ENCODE data around the gene ZNF689.

Gene ZNF689

DNA sequence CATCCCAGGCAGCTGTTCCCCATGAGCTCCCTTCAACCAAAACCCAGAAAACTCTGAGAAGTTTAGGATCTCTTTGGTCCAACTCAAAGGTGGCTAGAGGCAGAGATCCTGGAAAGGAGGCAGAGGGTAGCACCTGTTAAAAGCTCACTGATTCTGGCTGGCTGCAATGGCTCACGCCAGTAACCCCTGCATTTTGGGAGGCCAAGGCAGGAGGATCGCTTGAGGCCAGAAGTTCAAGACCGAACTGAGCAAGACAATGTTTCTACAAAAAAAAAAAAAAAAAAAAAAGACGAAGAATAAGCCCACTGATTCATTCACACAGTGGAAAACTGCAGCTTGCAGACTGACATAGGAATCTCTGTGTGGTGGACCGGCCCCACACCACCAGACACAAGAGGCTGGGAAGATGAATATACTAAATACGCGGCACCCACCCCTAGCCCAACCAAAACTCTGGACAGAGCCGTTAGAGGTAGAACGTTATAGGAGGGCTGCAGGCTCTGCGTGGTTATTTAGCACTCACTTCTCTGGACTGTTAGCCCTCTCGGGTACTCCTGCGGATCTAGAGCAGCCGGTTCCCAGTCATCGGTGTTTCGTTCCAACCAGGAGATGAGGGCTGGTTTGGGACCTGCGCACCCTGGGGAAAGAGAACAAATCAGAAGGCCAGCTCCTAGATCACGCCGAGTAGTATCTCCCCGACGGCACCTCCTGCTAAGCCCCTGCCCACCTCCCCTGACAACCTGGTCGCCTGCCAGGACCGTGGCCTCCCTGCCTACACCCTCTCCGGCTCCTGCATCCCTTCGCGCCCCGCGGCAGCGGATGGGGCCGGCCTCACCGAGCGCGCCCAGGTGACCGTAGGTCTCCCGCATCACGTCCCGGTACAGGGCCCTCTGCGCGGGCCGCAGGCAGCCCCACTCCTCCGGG lies 925 bp downstream of the ZNF689 start:
- Histone ChIP-seq H3K27me3 (replicated peaks; ENCODE audit: insufficient read depth, low read length) (no peaks in the 10 kb centered on the region), H3K4me3 (ENCODE audit: low read length) (peak overlapping the region; percentile 95), H4K20me1 (ENCODE audit: insufficient read depth, low read length) (no peaks in the 10 kb centered on the region), H3K9me2 (replicated peaks; ENCODE audit: insufficient read depth, low read length) (no peaks in the 10 kb centered on the region), H2AFZ (ENCODE audit: low read length) (peak overlapping the region; percentile 95), H3K4me2 (ENCODE audit: low read depth, low read length) (peak overlapping the region; percentile 100), H3F3A (ENCODE audit: insufficient read depth, low read length) (no peaks in the 10 kb centered on the region), H3K27ac (ENCODE audit: low read length) (peak overlapping the region; percentile 64; the same call in 1 of the 2 replicates), H3K79me2 (ENCODE audit: low read length) (peaks cover 8% of the 10 kb centered on the region), H3K9ac (ENCODE audit: low read length) (peak overlapping the region; percentile 96), H3K4me1 (ENCODE audit: low read length) (peaks cover 3% of the 10 kb centered on the region; the same call in 1 of the 2 replicates), H3K36me3 (replicated peaks; ENCODE audit: insufficient read depth, low read length) (no peaks in the 10 kb centered on the region), H3K9me3 (replicated peaks; ENCODE audit: insufficient read depth, low read length) (no peaks in the 10 kb centered on the region)
- TF ChIP-seq EZH2 (optimal IDR thresholded peaks at IDR 0.05; ENCODE audit: low read depth, low read length) (no peak), EZH2phosphoT487 (IDR thresholded peaks at IDR 0.05; ENCODE audit: low read length) (no peak)
- TF ChIP-seq, protein P1, sequence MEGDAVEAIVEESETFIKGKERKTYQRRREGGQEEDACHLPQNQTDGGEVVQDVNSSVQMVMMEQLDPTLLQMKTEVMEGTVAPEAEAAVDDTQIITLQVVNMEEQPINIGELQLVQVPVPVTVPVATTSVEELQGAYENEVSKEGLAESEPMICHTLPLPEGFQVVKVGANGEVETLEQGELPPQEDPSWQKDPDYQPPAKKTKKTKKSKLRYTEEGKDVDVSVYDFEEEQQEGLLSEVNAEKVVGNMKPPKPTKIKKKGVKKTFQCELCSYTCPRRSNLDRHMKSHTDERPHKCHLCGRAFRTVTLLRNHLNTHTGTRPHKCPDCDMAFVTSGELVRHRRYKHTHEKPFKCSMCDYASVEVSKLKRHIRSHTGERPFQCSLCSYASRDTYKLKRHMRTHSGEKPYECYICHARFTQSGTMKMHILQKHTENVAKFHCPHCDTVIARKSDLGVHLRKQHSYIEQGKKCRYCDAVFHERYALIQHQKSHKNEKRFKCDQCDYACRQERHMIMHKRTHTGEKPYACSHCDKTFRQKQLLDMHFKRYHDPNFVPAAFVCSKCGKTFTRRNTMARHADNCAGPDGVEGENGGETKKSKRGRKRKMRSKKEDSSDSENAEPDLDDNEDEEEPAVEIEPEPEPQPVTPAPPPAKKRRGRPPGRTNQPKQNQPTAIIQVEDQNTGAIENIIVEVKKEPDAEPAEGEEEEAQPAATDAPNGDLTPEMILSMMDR (IDR thresholded peaks at IDR 0.05; ENCODE audit: low read length) = no peak
- DNase-seq = peak; percentile 37

- H3K9me2 ChIP-seq (replicated peaks; ENCODE audit: insufficient read depth, low read length) = no peaks in the 10 kb centered on the region
- H3K9ac ChIP-seq (ENCODE audit: low read length) = no peak overlapping the region
- peaks cover 8% of the 10 kb centered on the region for H3K79me2 ChIP-seq (ENCODE audit: low read length)
- H3K36me3 ChIP-seq (replicated peaks; ENCODE audit: insufficient read depth, low read length) = no peaks in the 10 kb centered on the region
- H3K4me1 ChIP-seq (ENCODE audit: low read length) = peaks cover 3% of the 10 kb centered on the region; the same call in 1 of the 2 replicates
- H2AFZ ChIP-seq (ENCODE audit: low read length) = no peak overlapping the region
- no peak for TF ChIP-seq EZH2 (optimal IDR thresholded peaks at IDR 0.05; ENCODE audit: low read depth, low read length)
- TF ChIP-seq, protein P1 (IDR thresholded peaks at IDR 0.05; ENCODE audit: low read length) = no peak
- no peak for TF ChIP-seq EZH2phosphoT487 (IDR thresholded peaks at IDR 0.05; ENCODE audit: low read length)
- no peaks in the 10 kb centered on the region for H3K9me3 ChIP-seq (replicated peaks; ENCODE audit: insufficient read depth, low read length)
- H3K27ac ChIP-seq (ENCODE audit: low read length) = no peak overlapping the region
- no peak overlapping the region for H3K4me2 ChIP-seq (ENCODE audit: low read depth, low read length)
- DNase-seq = no peak
- H3K4me3 ChIP-seq (ENCODE audit: low read length) = no peak overlapping the region
- H4K20me1 ChIP-seq (ENCODE audit: insufficient read depth, low read length) = no peaks in the 10 kb centered on the region
- H3K27me3 ChIP-seq (replicated peaks; ENCODE audit: insufficient read depth, low read length) = no peaks in the 10 kb centered on the region
- no peaks in the 10 kb centered on the region for H3F3A ChIP-seq (ENCODE audit: insufficient read depth, low read length)
Observed at GRCh38 chr16:30606004-30606403, 4.2 kb downstream of the ZNF689 start.

DNA sequence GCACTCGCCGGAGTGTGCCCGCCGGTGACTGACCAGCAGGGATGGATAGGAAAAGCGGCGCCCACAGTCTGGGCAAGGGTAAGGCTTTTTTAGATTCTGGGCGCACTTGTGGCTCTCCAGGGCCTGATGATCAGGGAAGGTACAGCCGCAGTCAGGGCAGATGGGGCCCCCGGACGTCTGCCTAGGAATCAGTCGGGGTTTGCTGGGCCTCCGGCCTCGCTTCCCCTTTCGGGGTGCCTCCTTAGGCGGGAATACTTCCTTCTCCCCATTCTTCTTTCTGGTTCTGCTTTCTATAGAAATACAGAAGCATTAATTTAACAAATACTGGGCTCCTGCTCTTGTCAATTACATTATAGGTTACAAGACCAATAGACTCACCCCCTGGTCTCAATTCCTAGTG lies 5.0 kb downstream of the ZNF689 start:
- DNase-seq = no peak
- Histone ChIP-seq H2AFZ (ENCODE audit: low read length) (no peak overlapping the region), H3K4me2 (ENCODE audit: low read depth, low read length) (no peak overlapping the region), H3K27ac (ENCODE audit: low read length) (no peak overlapping the region), H3K4me1 (ENCODE audit: low read length) (peaks cover 3% of the 10 kb centered on the region; the same call in 1 of the 2 replicates), H3K36me3 (replicated peaks; ENCODE audit: insufficient read depth, low read length) (no peaks in the 10 kb centered on the region), H3K79me2 (ENCODE audit: low read length) (peaks cover 8% of the 10 kb centered on the region), H3F3A (ENCODE audit: insufficient read depth, low read length) (no peaks in the 10 kb centered on the region), H3K9me2 (replicated peaks; ENCODE audit: insufficient read depth, low read length) (no peaks in the 10 kb centered on the region), H3K4me3 (ENCODE audit: low read length) (no peak overlapping the region), H3K9me3 (replicated peaks; ENCODE audit: insufficient read depth, low read length) (no peaks in the 10 kb centered on the region), H3K27me3 (replicated peaks; ENCODE audit: insufficient read depth, low read length) (no peaks in the 10 kb centered on the region), H4K20me1 (ENCODE audit: insufficient read depth, low read length) (no peaks in the 10 kb centered on the region), H3K9ac (ENCODE audit: low read length) (no peak overlapping the region)
- TF ChIP-seq, protein P1 (IDR thresholded peaks at IDR 0.05; ENCODE audit: low read length) = no peak
- TF ChIP-seq EZH2phosphoT487 (IDR thresholded peaks at IDR 0.05; ENCODE audit: low read length) (no peak), EZH2 (optimal IDR thresholded peaks at IDR 0.05; ENCODE audit: low read depth, low read length) (no peak)
